Psoas muscle (tissue), 8 donors: ENCODE results near the gene SMG6. TPM values are rescaled to one million over a fixed set of nuclear protein-coding genes. Genes with fewer than 3 reads are reported as not detected.
A peak's percentile ranks its signal among the peaks of the same experiment; 100 is the strongest.

Experiments
- ATAC-seq, 4 donors: fragments of 200-7000 bp; cut with Tn5 transposase; one replicate each; pipeline ENCODE4 v1.9.1; 2020; ENCODE audit warnings: moderate library complexity in 3 of 4, mild to moderate bottlenecking in 2 of 4
- DNase-seq, 2 donors: peaks; one replicate each; pipeline ENCODE4 v3.0.0-alpha.2; 2020
- H3K27ac ChIP-seq: fragments of 200-600 bp; one replicate; pipeline ENCODE4 v1.8.0; 2022
- H3K27me3 ChIP-seq, 3 donors: fragments of 200-600 bp in 1 of 3; one replicate each; pipeline versions ENCODE4 v1.6.1 to v1.8.0; 2013 to 2022; ENCODE audit warnings: low read length in 2 of 3, mild to moderate bottlenecking in 2 of 3, moderate library complexity in 1 of 3; ENCODE audit not compliant: insufficient read depth in 3 of 3
- H3K36me3 ChIP-seq, 2 donors: fragments of 200-600 bp in 1 of 2; one replicate each; pipeline versions ENCODE4 v1.6.1 to v1.8.0; 2013 to 2022; ENCODE audit warnings: low read depth in 1 of 2, mild to moderate bottlenecking in 1 of 2, moderate library complexity in 1 of 2; ENCODE audit not compliant: insufficient read depth in 1 of 2
- H3K4me1 ChIP-seq: fragments of 200-600 bp; one replicate; pipeline ENCODE4 v1.8.0; 2022
- H3K4me3 ChIP-seq: fragments of 200-600 bp; one replicate; pipeline ENCODE4 v1.8.0; 2022; ENCODE audit warnings: mild to moderate bottlenecking
- H3K9me3 ChIP-seq: fragments of 200-600 bp; one replicate; pipeline ENCODE4 v1.8.0; 2022
- WGBS, 3 donors: extraction: QIAGEN DNeasy Blood & Tissue Kit; methylation state at CpG; one replicate each; pipeline versions ENCODE4 v1.1.6 to v1.1.7; 2013; 5-methylcytosine and 5-hydroxymethylcytosine counted together
- intact Hi-C, 2 donors: fragments of 100-400 bp; cut with DNase I; formaldehyde crosslinking; loops; one replicate each; pipeline versions ENCODE4 v1.11.0 to v1.14.2; 2022
- polyA plus RNA-seq, 3 donors: library from polyadenylated mRNA; stranded (reverse); fragments of 200-250 nt; gene quantifications; one replicate each; pipeline ENCODE4 v1.2.3, GENCODE V29; 2013
- total RNA-seq, 4 donors: library from RNA; stranded (reverse); fragmentation: NEBNext Ultra II Directional in 2 of 4; extraction: Animal tissue kit (Norgen Biotek cat#: 25700) in 2 of 4; gene quantifications; one replicate each; pipeline versions ENCODE4 v1.2.1 to v1.2.4, GENCODE V29; 2021 to 2023
- TF ChIP-seq, protein P1 (sequence below): fragments of 200-600 bp; IDR thresholded peaks from one replicate; pipeline ENCODE4 v1.8.0; 2022; ENCODE audit warnings: antibody characterized with exemption
- donor health status: healthy with polysubstance abuse.
- donor health status: DM: no; HTN: no; CAD: no; lungs with moderate emphysema.
- donor health status: Bipolar disorder and iron deficiency.
- donor health status: healthy.
- donor health status: DM: yes; HTN: yes; CAD: no.
- donor health status: DM: no; HTN: no; CAD: no.
- donor health status: DM: no; HTN: no; CAD: no.
- donor health status: DM: yes; HTN: yes; CAD: no.

Gene SMG6
- total and polyA plus RNA-seq, 7 donors: 9.4 to 24.1 (median 16.3) TPM

DNA sequence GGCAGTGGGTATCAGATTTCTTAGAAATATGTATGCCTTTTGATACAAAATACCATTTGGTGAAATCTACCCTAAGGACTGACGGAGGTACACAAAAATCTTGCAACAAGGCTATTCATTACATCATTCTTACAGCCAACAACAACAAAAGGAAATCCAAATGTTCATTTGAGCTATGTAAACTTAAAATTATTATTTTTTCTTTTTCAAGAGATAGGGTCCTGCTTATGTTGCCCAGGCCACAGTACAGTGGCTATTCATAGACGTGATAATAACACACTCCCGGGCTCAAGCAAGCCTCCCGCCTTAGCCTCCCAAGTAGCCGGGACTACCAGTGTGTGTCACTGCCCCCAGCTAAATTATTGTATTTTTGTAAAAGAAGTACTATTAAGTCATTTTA is 9.2 kb upstream of the SMG6 start:
- H3K27ac ChIP-seq: no peak overlapping the region
- TF ChIP-seq, protein P1, sequence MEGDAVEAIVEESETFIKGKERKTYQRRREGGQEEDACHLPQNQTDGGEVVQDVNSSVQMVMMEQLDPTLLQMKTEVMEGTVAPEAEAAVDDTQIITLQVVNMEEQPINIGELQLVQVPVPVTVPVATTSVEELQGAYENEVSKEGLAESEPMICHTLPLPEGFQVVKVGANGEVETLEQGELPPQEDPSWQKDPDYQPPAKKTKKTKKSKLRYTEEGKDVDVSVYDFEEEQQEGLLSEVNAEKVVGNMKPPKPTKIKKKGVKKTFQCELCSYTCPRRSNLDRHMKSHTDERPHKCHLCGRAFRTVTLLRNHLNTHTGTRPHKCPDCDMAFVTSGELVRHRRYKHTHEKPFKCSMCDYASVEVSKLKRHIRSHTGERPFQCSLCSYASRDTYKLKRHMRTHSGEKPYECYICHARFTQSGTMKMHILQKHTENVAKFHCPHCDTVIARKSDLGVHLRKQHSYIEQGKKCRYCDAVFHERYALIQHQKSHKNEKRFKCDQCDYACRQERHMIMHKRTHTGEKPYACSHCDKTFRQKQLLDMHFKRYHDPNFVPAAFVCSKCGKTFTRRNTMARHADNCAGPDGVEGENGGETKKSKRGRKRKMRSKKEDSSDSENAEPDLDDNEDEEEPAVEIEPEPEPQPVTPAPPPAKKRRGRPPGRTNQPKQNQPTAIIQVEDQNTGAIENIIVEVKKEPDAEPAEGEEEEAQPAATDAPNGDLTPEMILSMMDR: no peak
- H3K9me3 ChIP-seq: no peaks in the 10 kb centered on the region
- ATAC-seq: no peak
- no peaks in the 10 kb centered on the region for H3K4me1 ChIP-seq
- intact Hi-C loops: loop anchor here in 1 of 2 donors (10.0 kb wide), 1 partner anchor 648 kb away; no protein-coding TSS in a partner anchor
- no peak overlapping the region for H3K4me3 ChIP-seq
- no peaks in the 10 kb centered on the region for H3K36me3 ChIP-seq
- 87 to 96% (median 92%) methylated on average over 5 of the region's 5 CpGs for WGBS, 3 donors
- no peak for DNase-seq
- no peaks in the 10 kb centered on the region for H3K27me3 ChIP-seq

DNA sequence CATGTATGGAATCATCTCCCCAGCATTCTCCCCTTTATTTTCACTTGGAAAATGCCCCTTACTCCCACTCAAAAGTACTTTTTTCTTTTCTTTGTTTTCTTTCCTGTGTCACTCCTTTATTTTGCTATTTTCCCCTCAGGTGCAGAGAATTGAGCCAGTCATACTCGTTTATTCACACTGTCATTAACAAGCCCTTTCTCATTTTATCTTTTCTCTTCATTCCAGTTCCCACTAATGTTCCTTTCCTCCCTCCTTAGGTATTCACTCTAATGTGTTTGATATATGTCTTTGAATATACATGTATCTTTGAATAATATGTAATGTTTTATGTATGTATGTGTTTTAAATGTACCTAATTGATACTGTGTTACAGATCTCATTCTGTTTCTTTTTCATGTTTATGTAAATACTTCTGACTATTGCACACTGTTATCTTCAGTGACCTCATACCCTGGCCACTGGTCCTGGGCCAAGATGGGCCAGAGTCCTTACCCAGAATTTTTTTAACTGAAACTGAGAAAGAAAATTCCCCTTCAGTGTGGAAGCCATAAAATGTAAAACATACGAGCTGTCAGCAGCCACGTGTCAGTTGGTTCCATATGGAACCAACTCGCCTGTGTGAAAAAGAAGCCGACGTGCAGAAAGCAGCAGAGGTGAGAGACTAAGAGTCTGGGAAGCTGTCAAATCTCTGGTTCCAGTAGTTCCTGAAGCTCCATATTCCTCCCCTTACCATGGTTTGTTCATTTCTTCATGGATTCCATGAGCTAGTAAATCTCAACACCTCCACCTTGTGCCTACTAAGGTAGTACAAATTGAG is 6.0 kb upstream of the SMG6 start:
- TF ChIP-seq, protein P1: no peak
- ATAC-seq (no peak), DNase-seq (no peak)
- Histone ChIP-seq H3K27me3 (no peaks in the 10 kb centered on the region), H3K4me1 (no peaks in the 10 kb centered on the region), H3K4me3 (no peak overlapping the region), H3K27ac (no peak overlapping the region), H3K36me3 (peaks cover 0 to 5% of the 10 kb centered on the region in 2 donors), H3K9me3 (no peaks in the 10 kb centered on the region)
- intact Hi-C loops: loop anchor here in 1 of 2 donors (10.0 kb wide), 1 partner anchor 645 kb away; no protein-coding TSS in a partner anchor
- 60 to 71% (median 69%) methylated on average over 6 of the region's 6 CpGs for WGBS, 3 donors

DNA sequence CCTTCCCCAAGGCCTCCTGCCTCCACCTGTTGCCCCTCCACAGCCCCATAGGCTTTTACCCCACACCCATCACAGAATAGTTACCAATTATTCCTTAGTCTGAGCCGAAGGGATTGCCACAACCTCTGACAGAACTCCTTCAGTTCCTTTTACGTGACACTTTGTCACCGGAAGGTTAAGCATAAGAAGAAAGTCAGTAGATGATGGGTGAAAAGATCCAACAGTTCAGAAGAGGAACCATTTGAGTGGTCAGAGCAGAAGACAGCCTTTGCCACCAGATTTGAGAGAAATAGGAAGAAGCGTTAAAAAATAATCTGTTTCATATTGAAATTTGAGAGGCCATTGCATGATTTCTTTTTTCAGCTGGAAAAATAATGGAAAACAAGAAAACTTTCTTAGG is 1.3 kb upstream of the SMG6 start:
- no peaks in the 10 kb centered on the region for H3K9me3 ChIP-seq
- intact Hi-C loops: no loop called here
- DNase-seq (no peak), ATAC-seq (no peak)
- no peaks in the 10 kb centered on the region for H3K27me3 ChIP-seq
- WGBS, 3 donors: 93 to 98% (median 95%) methylated on average over 4 of the region's 4 CpGs
- TF ChIP-seq, protein P1: no peak
- H3K27ac ChIP-seq: no peak overlapping the region
- H3K4me1 ChIP-seq: peaks cover 3% of the 10 kb centered on the region
- H3K36me3 ChIP-seq: peaks cover 0 to 20% of the 10 kb centered on the region in 2 donors
- H3K4me3 ChIP-seq: no peak overlapping the region

DNA sequence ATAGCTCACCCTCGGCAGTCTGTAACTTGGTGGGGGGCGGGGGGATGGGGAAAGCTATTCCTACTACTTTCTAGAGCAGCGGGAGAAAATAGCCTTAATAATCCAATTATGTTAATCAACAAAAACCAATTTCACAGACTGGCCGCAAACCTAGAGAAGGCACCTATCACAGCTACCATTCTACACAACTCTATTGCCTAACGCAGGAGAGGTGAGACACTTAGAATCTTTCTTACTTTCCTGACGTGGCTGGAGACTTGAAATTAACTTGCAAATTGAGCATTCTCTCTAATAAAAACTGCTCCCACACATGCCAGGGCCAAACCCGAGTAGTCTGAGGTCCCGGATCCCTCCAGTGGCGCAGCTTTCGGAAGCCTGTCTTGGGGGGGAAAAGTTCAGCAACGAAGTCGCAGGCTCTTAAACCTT is 794 bp downstream of the SMG6 start:
- TF ChIP-seq, protein P1: no peak
- Histone ChIP-seq H3K27ac (peak overlapping the region; percentile 95), H3K9me3 (no peaks in the 10 kb centered on the region), H3K27me3 (no peaks in the 10 kb centered on the region), H3K4me1 (peaks cover 7% of the 10 kb centered on the region), H3K36me3 (peaks cover 0 to 40% of the 10 kb centered on the region in 2 donors), H3K4me3 (peak overlapping the region; percentile 92)
- peak in 1 of 4 donors; percentile 5 for ATAC-seq
- DNase-seq: no peak
- WGBS, 3 donors: 3 to 4% (median 4%) methylated on average over 12 of the region's 12 CpGs
- intact Hi-C loops: loop anchor here in 1 of 2 donors (2.0 kb wide), 1 partner anchor 34 kb away; the partner anchor contains the start of genes SGSM2 and TSR1
